ENCODE measurements around the gene CDK2.

- no peak for TF ChIP-seq POLR2A (IDR thresholded peaks at IDR 0.05)
- TF ChIP-seq, protein P1, sequence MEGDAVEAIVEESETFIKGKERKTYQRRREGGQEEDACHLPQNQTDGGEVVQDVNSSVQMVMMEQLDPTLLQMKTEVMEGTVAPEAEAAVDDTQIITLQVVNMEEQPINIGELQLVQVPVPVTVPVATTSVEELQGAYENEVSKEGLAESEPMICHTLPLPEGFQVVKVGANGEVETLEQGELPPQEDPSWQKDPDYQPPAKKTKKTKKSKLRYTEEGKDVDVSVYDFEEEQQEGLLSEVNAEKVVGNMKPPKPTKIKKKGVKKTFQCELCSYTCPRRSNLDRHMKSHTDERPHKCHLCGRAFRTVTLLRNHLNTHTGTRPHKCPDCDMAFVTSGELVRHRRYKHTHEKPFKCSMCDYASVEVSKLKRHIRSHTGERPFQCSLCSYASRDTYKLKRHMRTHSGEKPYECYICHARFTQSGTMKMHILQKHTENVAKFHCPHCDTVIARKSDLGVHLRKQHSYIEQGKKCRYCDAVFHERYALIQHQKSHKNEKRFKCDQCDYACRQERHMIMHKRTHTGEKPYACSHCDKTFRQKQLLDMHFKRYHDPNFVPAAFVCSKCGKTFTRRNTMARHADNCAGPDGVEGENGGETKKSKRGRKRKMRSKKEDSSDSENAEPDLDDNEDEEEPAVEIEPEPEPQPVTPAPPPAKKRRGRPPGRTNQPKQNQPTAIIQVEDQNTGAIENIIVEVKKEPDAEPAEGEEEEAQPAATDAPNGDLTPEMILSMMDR (IDR thresholded peaks at IDR 0.05) = no peak
Observed at GRCh38 chr12:55983232-55983842, 16.7 kb downstream of the CDK2 start.
